HG02884 (cell line): ENCODE results near the gene MAVS.

ENCODE experiments used
- ATAC-seq: cut with Tn5 transposase; IDR thresholded peaks from one replicate; pipeline ENCODE4 v1.9.1; 2021; ENCODE audit warnings: mild to moderate bottlenecking, moderate library complexity; ENCODE audit not compliant: unreplicated experiment

MAVS gene

DNA sequence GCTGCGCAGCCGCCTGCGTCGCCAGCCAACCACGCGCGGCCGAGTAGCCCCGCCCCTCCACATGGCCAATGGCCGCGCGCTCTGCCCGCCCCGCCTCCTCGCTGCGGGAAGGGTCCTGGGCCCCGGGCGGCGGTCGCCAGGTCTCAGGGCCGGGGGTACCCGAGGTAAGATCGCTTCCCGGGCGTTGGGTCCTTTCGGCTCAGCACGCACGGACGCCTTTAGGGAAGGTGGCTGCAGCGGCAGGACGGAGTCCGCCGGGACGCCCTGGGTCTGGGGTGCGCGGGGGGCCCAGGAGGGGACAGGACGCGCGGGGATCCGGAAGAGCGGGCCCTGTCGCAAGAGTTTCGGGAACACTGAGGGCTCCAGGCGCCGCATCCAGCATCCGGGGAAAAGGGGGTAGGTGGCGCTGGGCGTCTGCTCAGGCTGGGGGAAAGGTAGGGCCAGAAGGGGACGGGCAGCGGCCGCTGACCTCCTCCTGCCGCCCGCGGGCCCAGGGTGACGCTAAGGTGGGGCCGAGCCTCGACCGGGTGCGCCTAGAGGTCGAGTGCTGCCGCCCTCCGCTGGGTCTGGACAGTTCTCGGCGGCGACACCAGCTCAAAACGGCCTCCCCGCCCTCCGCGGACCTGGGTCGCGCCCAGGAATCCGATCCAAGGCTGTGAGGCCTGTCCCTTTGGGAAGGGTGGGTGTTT is at the start of gene MAVS:
Gene MAVS (plus strand): TSS at position 95 of the 689 bp plus-strand sequence. CDS start 7,791 bp downstream, outside the sequence.
- peak; percentile 82 for ATAC-seq

DNA sequence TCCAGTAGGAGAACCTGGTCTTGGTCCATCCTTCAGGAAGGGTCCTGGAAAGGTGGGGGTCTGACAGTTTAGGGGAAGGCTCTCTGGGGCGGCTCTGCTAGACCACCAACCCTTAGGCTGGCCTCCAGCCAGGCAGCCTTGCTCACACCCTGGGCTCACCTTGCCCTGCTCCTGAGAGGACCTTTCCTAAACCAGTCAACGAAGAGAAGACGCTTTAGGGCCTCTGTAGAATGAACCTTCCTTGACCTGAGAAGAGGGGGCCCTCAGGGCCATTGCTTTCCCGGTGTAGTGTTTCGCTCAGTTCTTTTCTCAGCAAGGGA is 49.4 kb upstream of the MAVS start:
- no peak for ATAC-seq

DNA sequence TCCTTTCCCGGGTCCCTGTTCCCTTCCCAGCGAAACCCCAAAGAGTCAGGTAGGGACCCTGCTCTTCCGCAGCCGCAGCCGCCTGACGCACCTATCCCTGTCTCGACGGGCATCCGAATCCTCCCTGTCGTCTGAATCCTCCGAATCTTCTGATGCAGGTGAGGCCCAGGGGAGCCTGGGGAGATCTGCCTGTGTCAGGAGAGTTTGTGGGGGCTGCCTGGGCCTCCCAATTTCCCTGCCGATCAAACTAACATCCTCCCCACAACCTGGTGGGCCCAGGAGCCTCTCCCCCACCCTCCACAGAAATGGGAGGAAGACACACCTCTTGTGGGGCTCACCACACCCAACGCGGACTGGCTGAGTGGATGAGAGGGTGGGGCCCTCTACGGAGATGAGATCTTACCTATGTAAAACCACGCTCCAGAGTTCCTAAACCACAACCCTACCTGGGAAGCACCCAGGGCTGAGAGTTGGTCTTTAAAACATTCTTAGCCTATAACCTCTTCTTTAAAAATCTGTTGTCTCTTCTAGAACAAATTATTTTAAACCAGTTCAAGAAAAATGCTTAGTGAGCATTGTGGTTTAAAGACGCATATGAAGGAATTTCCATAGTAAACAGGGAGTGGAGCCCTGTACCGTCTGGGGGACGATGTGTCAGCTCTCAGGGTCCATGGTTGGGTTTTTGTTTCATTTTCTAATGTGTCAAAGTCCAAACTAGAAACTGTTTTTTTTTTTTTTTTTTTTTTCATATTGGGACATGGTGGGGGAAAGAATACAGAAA is 48.9 kb upstream of the MAVS start:
- no peak for ATAC-seq

DNA sequence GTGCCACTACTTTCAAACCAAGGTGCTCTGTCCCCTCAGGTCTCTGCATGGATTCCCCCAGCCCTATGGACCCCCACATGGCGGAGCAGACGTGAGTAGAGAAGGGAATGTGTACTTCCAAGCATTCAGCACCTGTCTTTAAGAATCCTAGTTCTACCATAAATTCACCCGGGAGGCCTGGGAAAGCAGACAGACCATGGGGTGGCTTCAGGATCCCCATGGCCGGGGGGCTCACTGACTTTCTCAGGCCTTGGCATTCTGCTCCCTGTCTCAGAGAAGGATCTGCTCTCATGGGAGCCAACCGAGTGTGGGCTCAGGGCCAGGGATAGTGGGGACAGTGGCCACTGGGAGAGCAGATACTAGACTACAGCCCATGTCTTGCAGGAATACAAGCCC is 48.3 kb upstream of the MAVS start:
- no peak for ATAC-seq

DNA sequence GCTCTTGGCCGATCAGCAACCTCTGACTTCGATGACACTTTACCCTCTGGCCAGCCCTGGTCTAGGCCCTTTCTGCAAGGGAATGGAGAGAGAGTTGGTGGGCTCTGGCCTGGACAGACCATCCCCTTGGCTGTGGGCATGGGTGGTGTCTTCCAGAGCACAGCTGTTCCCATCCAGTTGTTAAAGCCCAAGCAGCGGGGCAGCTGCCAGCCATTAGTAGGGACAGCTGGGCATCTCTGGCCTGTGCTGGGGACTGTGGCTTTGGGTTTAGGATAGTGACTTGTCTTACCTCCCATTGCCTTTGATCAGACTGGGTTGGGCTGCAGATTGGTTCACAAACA is 47.8 kb upstream of the MAVS start:
- no peak for ATAC-seq

DNA sequence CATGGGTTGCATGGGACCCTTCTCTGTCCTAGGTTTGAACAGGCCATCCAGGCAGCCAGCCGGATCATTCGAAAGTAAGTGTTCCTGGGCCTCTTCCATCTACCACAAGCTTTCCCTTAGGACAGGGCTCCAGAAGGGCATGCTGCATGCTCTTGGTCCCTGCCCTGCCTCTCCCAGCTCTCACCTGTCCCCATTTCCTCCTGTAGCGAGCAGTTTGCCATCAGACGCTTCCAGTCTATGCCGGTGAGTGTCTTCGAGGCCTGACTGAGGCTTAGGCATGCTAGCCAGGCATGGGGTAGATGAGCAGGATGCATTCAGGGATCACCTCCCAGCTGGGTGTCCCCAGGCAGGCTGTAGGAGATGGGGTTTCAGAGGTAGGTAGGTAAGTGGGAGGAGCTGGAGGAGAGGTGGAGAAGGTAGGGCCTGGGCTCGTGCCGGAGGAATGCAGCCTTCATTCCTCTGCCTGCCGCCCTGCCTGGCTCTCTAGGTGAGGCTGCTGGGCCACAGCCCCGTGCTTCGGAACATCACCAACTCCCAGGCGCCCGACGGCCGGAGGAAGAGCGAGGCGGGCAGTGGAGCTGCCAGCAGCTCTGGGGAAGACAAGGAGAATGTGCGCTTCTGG is 46.3 kb upstream of the MAVS start:
- ATAC-seq: no peak

DNA sequence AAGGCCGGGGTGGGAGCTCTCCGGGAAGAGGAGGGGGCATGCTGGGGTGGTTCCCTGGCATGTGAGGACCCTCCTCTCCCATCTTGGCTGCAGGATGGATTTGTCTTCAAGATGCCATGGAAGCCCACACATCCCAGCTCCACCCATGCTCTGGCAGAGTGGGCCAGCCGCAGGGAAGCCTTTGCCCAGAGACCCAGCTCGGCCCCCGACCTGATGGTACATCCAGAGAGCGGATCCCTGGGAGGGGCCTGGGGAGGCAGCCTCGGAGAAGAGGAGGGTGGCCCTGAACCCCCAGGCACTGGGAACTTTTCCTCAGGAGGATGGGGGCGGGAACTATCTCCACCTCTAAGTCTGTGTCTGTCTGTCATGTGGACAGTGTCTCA is 45.8 kb upstream of the MAVS start:
- ATAC-seq: no peak

DNA sequence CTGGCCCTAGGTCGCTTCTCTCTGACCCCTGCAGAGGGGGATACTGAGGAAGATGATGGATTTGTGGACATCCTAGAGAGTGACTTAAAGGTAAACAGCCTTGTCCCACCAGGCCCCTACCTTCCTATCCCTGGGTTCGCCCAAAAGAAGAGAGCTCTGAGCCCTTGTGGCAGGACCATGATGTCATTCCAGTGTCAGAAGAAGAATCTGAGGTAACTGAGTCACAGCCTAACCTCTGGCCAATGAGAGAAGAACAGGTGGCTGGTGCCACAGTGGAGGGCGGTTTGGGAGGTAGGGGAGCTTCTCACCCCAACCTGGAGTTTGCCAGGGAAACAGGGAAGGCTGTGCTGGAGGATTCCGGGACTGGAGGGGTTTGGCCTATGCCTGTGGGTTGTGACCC is 45.3 kb upstream of the MAVS start:
- ATAC-seq: no peak

DNA sequence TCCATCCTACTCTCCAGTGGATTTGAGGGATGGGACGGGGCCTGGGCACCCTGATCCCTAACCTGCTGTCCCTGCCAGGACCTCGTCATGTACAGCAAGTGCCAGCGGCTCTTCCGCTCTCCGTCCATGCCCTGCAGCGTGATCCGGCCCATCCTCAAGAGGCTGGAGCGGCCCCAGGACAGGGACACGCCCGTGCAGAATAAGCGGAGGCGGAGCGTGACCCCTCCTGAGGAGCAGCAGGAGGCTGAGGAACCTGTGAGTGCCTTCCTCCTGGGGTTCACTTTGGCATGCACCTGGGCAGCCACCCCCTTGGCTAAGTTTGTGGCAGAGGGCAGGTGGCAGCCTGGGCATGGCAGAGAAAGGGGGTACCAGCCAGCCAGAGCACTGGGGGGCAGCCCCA is 44.8 kb upstream of the MAVS start:
- no peak for ATAC-seq

DNA sequence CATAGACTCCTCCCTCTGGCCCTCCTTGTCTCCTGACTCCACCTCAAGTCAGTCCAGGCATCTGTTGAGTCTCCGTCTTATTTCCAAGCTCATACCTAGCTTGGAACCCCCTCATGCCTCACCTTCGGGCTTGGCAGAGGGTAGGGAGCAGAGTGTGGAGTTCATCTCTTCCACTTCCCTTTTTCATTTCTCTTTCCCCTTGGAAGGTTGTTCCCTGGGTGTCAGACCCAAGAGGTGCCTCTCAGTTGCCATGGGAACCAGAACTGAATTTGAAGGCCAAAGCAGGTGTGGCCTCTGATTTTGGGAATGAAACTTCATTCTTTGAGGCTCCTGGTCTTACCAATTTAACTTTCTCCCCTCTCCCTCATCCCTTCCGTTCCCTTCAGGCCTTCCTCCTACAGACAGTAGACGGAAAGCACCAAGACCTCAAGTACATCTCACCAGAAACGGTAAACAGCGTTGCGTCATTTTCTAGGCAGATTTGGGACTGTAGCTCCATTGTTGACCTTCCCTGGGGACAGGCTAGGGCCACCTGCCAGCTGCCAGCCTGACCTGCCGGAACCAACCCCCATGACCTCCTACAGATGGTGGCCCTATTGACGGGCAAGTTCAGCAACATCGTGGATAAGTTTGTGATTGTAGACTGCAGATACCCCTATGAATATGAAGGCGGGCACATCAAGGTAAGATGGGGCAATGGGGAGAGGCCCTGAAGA is 44.0 kb upstream of the MAVS start:
- ATAC-seq: no peak

DNA sequence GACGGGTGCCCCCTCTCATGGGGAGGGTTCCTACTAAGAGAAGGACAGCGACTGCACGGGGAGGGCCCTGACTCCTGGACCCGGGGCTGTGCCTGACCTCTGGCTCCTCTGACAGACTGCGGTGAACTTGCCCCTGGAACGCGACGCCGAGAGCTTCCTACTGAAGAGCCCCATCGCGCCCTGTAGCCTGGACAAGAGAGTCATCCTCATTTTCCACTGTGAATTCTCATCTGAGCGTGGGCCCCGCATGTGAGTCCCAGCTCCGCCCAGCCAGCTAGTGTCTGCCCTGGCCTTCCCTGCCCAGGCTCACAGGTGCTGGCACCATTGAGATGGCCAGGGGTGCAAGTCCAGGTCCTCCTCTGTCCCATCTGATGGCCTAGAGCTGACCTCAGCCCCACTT is 43.3 kb upstream of the MAVS start:
- no peak for ATAC-seq

DNA sequence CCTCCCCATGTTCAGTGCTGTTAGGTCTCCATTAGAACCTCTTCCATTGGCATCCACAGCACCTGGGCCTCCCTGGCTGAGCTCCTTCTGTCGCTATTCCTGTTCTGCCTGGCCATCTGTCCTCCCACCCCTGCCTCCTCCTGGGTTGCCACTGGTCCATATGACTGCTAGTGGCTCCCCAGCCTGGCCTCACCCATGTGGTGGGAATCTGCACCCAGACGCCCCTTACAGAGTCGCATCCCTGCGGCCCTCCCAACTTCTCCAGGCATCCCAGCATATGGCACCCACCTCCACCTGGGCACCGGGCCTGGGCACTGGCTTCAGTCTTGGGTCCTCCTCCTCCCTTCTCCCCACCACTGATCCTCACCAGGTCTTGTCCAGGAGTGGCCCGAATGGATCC is 42.8 kb upstream of the MAVS start:
- ATAC-seq: no peak

DNA sequence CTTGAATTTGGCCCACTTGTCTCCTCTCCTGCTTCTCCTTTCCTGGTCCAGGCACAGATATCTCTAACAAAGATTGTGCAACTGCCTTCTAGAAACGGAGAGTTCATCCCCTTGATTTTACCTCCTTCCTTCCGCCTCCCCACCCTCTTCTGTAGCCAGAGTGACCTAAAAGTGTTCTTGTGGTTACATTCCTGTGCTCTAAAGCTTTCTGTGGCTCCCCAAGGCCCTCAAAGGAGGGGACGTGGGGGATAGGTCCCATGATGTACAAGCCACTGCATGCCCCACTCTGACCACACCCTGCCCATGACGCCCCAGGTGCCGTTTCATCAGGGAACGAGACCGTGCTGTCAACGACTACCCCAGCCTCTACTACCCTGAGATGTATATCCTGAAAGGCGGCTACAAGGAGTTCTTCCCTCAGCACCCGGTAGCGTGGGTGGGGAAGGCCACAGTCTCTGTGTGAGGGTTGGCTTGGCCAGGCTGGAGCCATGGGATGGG is 42.3 kb upstream of the MAVS start:
- no peak for ATAC-seq

DNA sequence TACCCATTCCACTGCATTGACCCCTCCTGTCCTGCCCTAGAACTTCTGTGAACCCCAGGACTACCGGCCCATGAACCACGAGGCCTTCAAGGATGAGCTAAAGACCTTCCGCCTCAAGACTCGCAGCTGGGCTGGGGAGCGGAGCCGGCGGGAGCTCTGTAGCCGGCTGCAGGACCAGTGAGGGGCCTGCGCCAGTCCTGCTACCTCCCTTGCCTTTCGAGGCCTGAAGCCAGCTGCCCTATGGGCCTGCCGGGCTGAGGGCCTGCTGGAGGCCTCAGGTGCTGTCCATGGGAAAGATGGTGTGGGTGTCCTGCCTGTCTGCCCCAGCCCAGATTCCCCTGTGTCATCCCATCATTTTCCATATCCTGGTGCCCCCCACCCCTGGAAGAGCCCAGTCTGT is 41.9 kb upstream of the MAVS start:
- no peak for ATAC-seq

DNA sequence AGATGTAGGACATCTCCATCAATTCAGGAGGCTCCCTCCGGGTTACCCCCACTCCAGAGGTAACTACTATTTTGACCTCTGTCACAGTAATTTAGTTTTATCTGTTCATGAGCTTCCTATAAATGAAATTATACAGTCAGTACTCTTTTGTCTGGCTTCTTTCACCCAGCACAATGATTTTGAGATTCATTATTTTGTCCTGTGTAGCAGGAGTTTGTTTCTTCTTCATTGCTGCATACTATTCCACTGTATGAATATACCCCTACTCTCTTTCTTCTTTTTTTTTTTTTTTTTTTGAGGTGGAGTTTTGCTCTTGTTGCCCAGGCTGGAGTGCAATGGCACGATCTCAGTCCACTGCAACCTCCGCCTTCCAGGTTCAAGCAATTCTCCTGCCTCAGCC is 38.1 kb upstream of the MAVS start:
- ATAC-seq: no peak

DNA sequence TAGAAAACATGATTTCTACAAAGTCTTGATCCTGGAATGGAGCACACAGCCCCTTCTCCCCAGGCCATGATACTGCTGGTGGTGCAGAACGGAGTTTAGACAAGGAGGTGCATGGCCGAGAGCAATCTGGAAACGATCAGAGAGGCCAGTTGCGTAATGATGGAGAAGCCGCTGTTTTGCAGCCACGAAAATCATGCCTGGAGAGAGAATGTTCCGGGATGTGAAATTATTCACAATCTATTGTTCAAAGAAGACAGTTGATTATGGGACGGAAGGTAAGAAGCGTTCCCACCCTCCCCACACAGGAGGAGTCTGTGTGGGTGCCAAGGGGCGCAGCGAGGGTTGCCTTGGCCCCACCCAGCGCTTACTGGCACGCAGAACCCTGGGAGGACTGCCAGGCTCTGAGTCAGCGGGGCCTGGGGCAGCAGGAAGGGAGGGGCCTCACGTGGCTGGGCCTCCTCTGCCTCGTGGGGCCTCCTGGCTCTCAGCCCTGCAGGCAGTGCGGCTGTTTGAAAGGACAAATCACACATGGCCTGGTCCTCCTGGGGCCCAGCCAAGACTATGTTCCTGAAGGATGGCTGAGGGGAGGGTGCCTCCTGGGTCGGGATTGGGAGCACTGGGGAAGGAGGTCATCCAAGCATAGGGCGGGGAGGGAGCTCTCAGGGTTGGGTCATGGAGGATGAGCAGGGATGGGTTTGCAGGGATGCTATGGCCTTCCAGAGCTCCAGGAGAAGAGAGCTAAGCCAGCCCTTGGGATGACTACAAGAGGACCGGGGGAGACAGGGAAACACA is 35.0 kb upstream of the MAVS start:
- no peak for ATAC-seq

DNA sequence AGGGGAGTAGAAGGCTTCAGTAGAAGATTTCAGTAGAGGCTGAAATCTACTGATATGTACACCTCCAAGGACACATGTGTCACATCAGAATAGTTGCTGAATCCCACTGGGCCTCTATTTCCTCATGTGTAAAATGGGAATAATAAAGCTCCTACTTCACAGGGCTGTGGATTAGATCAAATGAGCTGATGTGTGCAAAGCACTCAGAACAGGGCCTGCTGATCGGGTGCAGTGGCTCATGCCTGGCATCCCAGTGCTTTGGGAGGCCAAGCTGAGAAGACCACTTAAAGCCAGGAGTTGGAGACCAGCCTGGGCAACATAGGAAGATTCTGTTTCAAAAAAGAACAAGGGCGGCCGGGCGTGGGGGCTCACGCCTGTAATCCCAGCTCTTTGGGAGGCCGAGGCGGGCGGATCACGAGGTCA is 34.4 kb upstream of the MAVS start:
- no peak for ATAC-seq

DNA sequence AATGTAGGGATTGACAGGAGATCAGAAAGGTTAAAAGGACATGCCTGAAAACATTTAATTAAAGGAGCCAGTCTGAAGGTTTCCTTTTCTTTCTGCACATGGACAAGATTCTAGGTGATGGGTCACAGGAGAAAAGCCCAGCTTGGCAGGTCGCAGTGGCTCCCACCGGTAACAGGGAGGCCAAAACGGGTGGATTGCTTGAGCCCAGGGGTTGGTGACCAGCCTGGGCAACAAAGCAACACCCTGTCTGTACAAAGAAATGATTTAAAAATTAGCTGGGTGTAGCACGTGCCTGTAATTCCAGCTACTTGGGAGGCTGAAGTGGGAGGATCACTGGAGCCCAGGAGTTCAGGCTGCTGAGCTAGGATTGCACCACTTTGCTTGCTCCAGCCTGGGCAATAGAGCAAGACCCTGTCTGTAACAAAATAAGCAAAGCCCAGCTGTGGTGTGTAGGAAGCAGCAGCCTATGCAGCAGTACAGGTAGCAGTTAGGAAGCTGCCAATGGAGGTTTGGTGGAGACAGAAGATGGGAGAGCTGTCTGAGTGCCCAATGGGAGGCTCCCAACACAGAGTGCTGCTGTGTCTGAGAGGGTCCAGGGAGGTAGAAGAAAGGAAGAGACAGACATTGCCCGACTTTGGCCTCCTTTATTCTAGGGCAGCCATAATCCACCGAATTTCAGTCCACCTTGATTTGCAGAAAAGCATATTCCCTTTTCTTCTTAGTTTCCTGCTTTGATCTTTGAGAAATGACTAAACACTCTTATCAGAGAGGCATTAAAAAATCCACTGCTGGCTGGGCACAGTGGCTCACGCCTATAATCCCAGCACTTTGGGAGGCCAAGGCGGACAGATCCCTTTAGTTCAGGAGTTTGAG is 33.4 kb upstream of the MAVS start:
- ATAC-seq: no peak

DNA sequence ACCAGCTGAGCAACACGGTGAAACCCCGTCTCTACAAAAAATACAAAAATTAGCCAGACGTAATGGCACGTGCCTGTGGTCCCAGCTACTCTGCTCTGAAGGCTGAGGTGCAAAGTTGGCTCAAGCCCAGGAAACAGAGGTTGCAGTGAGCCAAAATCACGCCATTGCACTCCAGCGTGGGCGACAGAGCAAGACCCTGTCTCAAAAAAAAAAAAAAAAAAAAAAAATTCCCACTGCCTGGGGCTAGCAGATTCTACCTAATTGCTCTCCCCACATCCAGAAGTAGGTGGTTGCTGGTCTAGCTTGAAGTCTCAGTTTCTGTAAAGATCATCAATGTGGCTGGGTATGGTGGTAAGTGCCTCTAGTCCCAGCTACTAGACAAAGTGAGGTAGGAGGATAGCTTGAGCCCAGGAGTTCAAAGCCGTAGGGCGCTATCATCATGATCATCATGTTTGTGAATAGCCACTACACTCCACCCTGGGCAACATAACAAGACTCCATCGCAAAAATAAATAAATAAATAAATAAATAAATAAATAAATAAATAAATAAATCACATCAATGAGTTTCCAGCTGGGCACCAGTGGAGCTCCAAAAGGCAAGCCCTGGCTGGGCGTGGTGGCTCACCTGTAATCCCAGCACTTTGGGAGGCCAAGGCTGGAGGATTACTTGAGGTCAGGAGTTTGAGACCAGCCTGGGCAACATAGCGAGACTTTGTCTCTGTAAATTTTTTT is 32.6 kb upstream of the MAVS start:
- ATAC-seq: no peak
